H9 (cell line): Measurements from ENCODE around the gene OR2T33. TPM values are rescaled to one million over a fixed set of nuclear protein-coding genes. Genes with fewer than 3 reads are reported as not detected.
"Not testable (repeated sequence)": the region's sequence is repeated elsewhere in the genome, so short reads cannot be mapped to it uniquely, and the experiment has no call there.

Experiments used
- DNase-seq: peaks from one replicate; pipeline ENCODE4 v3.0.0-alpha.2; 2017
- H2AFZ ChIP-seq: one replicate; pipeline ENCODE4 v1.6.1; 2013; ENCODE audit warnings: mild to moderate bottlenecking, low read length, control low read depth, moderate library complexity
- H2AK5ac ChIP-seq: 2 replicates; pipeline ENCODE4 v1.6.1; 2013; ENCODE audit warnings: low read length, control low read depth, mixed read lengths; ENCODE audit not compliant: insufficient read length
- H2BK120ac ChIP-seq: one replicate; pipeline ENCODE4 v1.6.1; 2013; ENCODE audit warnings: low read depth, mild to moderate bottlenecking, low read length, control low read depth, inconsistent platforms; ENCODE audit not compliant: poor library complexity, severe bottlenecking
- H2BK12ac ChIP-seq: 2 replicates; pipeline ENCODE4 v1.6.1; 2013; ENCODE audit warnings: low read length, control low read depth, mixed read lengths, low read depth; ENCODE audit not compliant: insufficient read length
- H2BK15ac ChIP-seq: 2 replicates; pipeline ENCODE4 v1.6.1; 2013; ENCODE audit warnings: low read depth, low read length, control low read depth
- H2BK20ac ChIP-seq: one replicate; pipeline ENCODE4 v1.6.1; 2013; ENCODE audit warnings: low read depth, mild to moderate bottlenecking, low read length, control low read depth, inconsistent platforms; ENCODE audit not compliant: poor library complexity, severe bottlenecking
- H2BK5ac ChIP-seq: 2 replicates; pipeline ENCODE4 v1.6.1; 2013; ENCODE audit warnings: low read length, control low read depth, mixed read lengths; ENCODE audit not compliant: insufficient read length
- H3K14ac ChIP-seq: 2 replicates; pipeline ENCODE4 v1.6.1; 2013; ENCODE audit warnings: low read length, control low read depth; ENCODE audit not compliant: insufficient read depth
- H3K18ac ChIP-seq: 2 replicates; pipeline ENCODE4 v1.6.1; 2013; ENCODE audit warnings: low read depth, mild to moderate bottlenecking, mixed read lengths, low read length, control low read depth; ENCODE audit not compliant: insufficient read length
- H3K23ac ChIP-seq: 2 replicates; pipeline ENCODE4 v1.6.1; 2013; ENCODE audit warnings: low read length, control low read depth, mixed read lengths, low read depth; ENCODE audit not compliant: insufficient read length
- H3K23me2 ChIP-seq: 2 replicates; pipeline ENCODE4 v1.6.1; 2013; ENCODE audit warnings: low read depth, mild to moderate bottlenecking, mixed read lengths, low read length, control low read depth; ENCODE audit not compliant: insufficient read length, poor library complexity, severe bottlenecking
- H3K27ac ChIP-seq: 2 replicates; pipeline ENCODE4 v1.5.1; 2013; ENCODE audit warnings: low read length, control low read depth, mixed read lengths, low read depth; ENCODE audit not compliant: insufficient read length
- H3K27me3 ChIP-seq: 2 replicates; pipeline ENCODE4 v1.6.1; 2013; ENCODE audit warnings: low read length, control low read depth, inconsistent platforms; ENCODE audit not compliant: insufficient read depth
- H3K4ac ChIP-seq: 2 replicates; pipeline ENCODE4 v1.6.1; 2013; ENCODE audit warnings: low read depth, mild to moderate bottlenecking, control low read depth, inconsistent platforms, low read length, moderate library complexity
- H3K4me1 ChIP-seq: 2 replicates; pipeline ENCODE4 v1.6.1; 2013; ENCODE audit warnings: low read length, control low read depth, inconsistent platforms; ENCODE audit not compliant: insufficient read depth
- H3K4me2 ChIP-seq: 2 replicates; pipeline ENCODE4 v1.6.1; 2013; ENCODE audit warnings: low read length, control low read depth, mixed read lengths; ENCODE audit not compliant: insufficient read length, insufficient read depth
- H3K56ac ChIP-seq: 2 replicates; pipeline ENCODE4 v1.6.1; 2013; ENCODE audit warnings: low read depth, mild to moderate bottlenecking, mixed read lengths, low read length, control low read depth; ENCODE audit not compliant: insufficient read length
- H3K79me1 ChIP-seq: 2 replicates; pipeline ENCODE4 v1.6.1; 2013; ENCODE audit warnings: low read depth, mild to moderate bottlenecking, moderate library complexity, low read length, control low read depth, inconsistent platforms; ENCODE audit not compliant: insufficient read depth, poor library complexity, severe bottlenecking
- H3K79me2 ChIP-seq: 2 replicates; pipeline ENCODE4 v1.6.1; 2013; ENCODE audit warnings: low read length, control low read depth, inconsistent platforms; ENCODE audit not compliant: insufficient read depth
- H3K9ac ChIP-seq: 2 replicates; pipeline ENCODE4 v1.6.1; 2013; ENCODE audit warnings: low read length, control low read depth, mixed read lengths; ENCODE audit not compliant: insufficient read length; ENCODE audit errors: extremely low read depth
- H3K9me3 ChIP-seq: one replicate; pipeline ENCODE4 v1.6.1; 2013; ENCODE audit warnings: low read depth, low read length, inconsistent platforms; ENCODE audit not compliant: control insufficient read depth
- H3T11ph ChIP-seq: one replicate; pipeline ENCODE4 v1.6.1; 2013; ENCODE audit warnings: mild to moderate bottlenecking, low read length, control low read depth, inconsistent platforms
- H4K20me1 ChIP-seq: one replicate; pipeline ENCODE4 v1.6.1; 2013; ENCODE audit not compliant: control insufficient read depth, insufficient read length, insufficient read depth
- H4K5ac ChIP-seq: 2 replicates; pipeline ENCODE4 v1.6.1; 2013; ENCODE audit warnings: low read depth, mild to moderate bottlenecking, mixed read lengths, low read length, control low read depth; ENCODE audit not compliant: insufficient read length
- H4K8ac ChIP-seq: replicated peaks from 2 replicates; pipeline ENCODE4 v1.6.1; 2013; ENCODE audit warnings: low read length, control low read depth, mixed read lengths, low read depth; ENCODE audit not compliant: insufficient read length
- H4K91ac ChIP-seq: 2 replicates; pipeline ENCODE4 v1.6.1; 2013; ENCODE audit warnings: low read depth, mild to moderate bottlenecking, moderate library complexity, mixed read lengths, low read length, control low read depth; ENCODE audit not compliant: insufficient read length
- H3K27ac Mint-ChIP-seq, 3 experiments: 2 replicates in 2 of 3; 3 replicates in 1 of 3; pipeline ENCODE4 v1.8.0; 2020 to 2021; ENCODE audit warnings: mixed read lengths in 3 of 3, mild to moderate bottlenecking in 1 of 3, moderate library complexity in 1 of 3
- H3K27me3 Mint-ChIP-seq: 2 replicates; pipeline ENCODE4 v1.8.0; 2021; ENCODE audit warnings: low read depth, mild to moderate bottlenecking, moderate library complexity, mixed read lengths
- H3K36me3 Mint-ChIP-seq, 3 experiments: 2 replicates in 2 of 3; 3 replicates in 1 of 3; pipeline ENCODE4 v1.8.0; 2020 to 2021; ENCODE audit warnings: low read depth in 3 of 3, mixed read lengths in 3 of 3; ENCODE audit not compliant: insufficient read depth in 1 of 3
- H3K4me1 Mint-ChIP-seq, 2 experiments: 2 replicates each; pipeline ENCODE4 v1.8.0; 2020; ENCODE audit warnings: mixed read lengths in 2 of 2
- H3K4me3 Mint-ChIP-seq, 2 experiments: 2 replicates in 1 of 2; 3 replicates in 1 of 2; pipeline ENCODE4 v1.8.0; 2020 to 2021; ENCODE audit warnings: mild to moderate bottlenecking in 2 of 2, mixed read lengths in 2 of 2, moderate library complexity in 1 of 2
- H3K9me3 Mint-ChIP-seq, 2 experiments: 2 replicates in 1 of 2; 3 replicates in 1 of 2; pipeline ENCODE4 v1.8.0; 2020; ENCODE audit warnings: mild to moderate bottlenecking in 2 of 2, mixed read lengths in 2 of 2, moderate library complexity in 1 of 2
- CTCF ChIP-seq: fragments of 200-600 bp; sonication (generic); conservative IDR thresholded peaks from 3 replicates; pipeline ENCODE4 v1.8.0; 2021; ENCODE audit warnings: antibody characterized with exemption, mild to moderate bottlenecking
- WGBS: extraction: QIAGEN DNeasy Blood & Tissue Kit; methylation state at CpG from one replicate; pipeline ENCODE4 v1.1.7; 2013; ENCODE audit warnings: missing lambda C conversion rate, low lambda C conversion rate, mixed read lengths; ENCODE audit not compliant: insufficient read length; ENCODE audit errors: extremely low coverage; 5-methylcytosine and 5-hydroxymethylcytosine counted together
- total RNA-seq: library from RNA; stranded (reverse); gene quantifications from 2 replicates; pipeline ENCODE4 v1.2.1, GENCODE V29; 2021

OR2T33 gene
- total RNA-seq, 1 experiment from 2014 or later, result not detected

GRCh38 chr1:248268178-248268577 lies 9.6 kb downstream of the OR2T33 start:
- Histone ChIP-seq H2BK15ac (no peak overlapping the region), H3K79me1 (no peaks in the 10 kb centered on the region), H4K8ac (no peak overlapping the region), H4K20me1 (no peaks in the 10 kb centered on the region), H2BK20ac (no peak overlapping the region), H3K18ac (no peak overlapping the region), H3K4me2 (no peak overlapping the region), H4K5ac (no peak overlapping the region), H3K27me3 (no peaks in the 10 kb centered on the region), H3K9ac (no peak overlapping the region), H2BK12ac (no peak overlapping the region), H4K91ac (no peak overlapping the region), H3K9me3 (peaks cover 23% of the 10 kb centered on the region), H3K27ac (no peak overlapping the region), H2BK120ac (no peak overlapping the region), H2AK5ac (no peak overlapping the region), H3K4ac (no peak overlapping the region), H3T11ph (no peak overlapping the region), H3K79me2 (no peaks in the 10 kb centered on the region), H2BK5ac (no peak overlapping the region), H3K56ac (no peak overlapping the region), H3K23ac (no peak overlapping the region), H3K14ac (no peak overlapping the region), H2AFZ (no peak overlapping the region), H3K4me1 (no peaks in the 10 kb centered on the region), H3K23me2 (no peaks in the 10 kb centered on the region)
- Mint-ChIP-seq H3K27ac (no peak overlapping the region), H3K27me3 (no peaks in the 10 kb centered on the region; the same call in 1 of the 2 replicates), H3K9me3 (peaks cover 68 to 81% of the 10 kb centered on the region in 2 experiments), H3K4me3 (no peak overlapping the region), H3K36me3 (peaks cover 0 to 5% (median 5%) of the 10 kb centered on the region in 3 experiments; a peak in 3 of 7 replicates), H3K4me1 (no peaks in the 10 kb centered on the region)
- DNase-seq, result no peak
- TF ChIP-seq CTCF, result no peak
- no CpG with 5 or more reads among the region's 4 CpGs for WGBS

GRCh38 chr1:248259309-248259708 lies 18.5 kb downstream of the OR2T33 start:
- no CpG with 5 or more reads among the region's 1 CpG for WGBS
- H2BK5ac ChIP-seq, H3T11ph ChIP-seq, H2BK120ac ChIP-seq, H3K79me1 ChIP-seq, H2AFZ ChIP-seq, H2BK15ac ChIP-seq, H4K91ac ChIP-seq, H3K79me2 ChIP-seq, H2BK12ac ChIP-seq, H3K23ac ChIP-seq, DNase-seq, H3K14ac ChIP-seq, H4K20me1 ChIP-seq, H3K9ac ChIP-seq, H2BK20ac ChIP-seq, H3K23me2 ChIP-seq, H3K4me1 ChIP-seq, H3K56ac ChIP-seq, H3K27ac ChIP-seq, H3K4me3 Mint-ChIP-seq, H4K8ac ChIP-seq, H3K4ac ChIP-seq, H3K27me3 ChIP-seq, H3K4me1 Mint-ChIP-seq, H3K18ac ChIP-seq, H4K5ac ChIP-seq, H3K27ac Mint-ChIP-seq, H2AK5ac ChIP-seq, H3K27me3 Mint-ChIP-seq, H3K4me2 ChIP-seq: not testable (repeated sequence)
- H3K9me3 ChIP-seq, result peaks cover 32% of the 10 kb centered on the region
- peaks cover 57 to 68% of the 10 kb centered on the region in 2 experiments for H3K9me3 Mint-ChIP-seq
- H3K36me3 Mint-ChIP-seq, result peaks cover 0 to 21% (median 5%) of the 10 kb centered on the region in 3 experiments; a peak in 4 of 7 replicates
